ENCODE data around the gene CYB5R3.

Gene CYB5R3

DNA sequence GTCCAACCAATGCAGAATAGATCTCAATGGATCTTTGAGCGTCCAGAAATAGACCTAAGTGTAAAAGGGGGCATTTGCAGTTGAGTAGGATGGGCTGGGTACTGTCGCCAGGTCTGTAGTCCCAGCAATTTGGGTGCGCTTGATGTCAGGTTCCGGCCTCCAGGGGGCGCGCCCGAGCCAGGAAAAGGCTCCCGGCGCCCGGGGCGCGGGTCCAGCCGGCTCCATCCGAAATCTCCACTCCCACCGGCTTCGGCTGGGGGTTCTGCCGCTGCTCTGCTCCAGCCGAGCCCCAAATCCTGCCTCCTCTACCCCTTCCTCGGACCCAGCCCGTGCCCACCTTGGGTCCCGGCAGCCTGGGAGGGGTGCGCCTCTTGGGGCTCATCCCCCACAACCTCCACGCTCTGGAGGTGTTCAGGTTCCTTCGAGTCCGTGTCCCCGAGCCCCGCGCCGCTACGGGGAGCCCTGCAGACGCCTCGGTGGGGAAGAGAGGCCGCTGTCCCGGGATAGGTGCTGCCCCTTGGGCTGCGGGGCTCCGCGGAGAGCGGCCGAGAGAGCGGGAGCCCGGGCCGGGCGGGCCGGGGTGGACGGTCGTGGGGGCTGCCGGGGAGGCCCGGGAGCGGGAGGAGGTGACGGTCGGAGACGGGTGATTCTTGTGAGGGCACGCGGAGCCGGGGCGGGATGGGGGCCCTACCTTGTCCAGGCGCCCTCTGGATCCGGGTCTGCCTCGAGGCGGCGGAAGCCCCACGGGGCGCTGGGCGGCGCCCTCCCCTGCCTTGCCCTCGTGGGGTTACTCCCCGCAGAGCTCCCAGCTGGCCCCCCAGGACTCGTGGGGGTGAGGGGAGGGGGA is 13.0 kb upstream of the CYB5R3 start:
- Histone ChIP-seq H3K9me3 (ENCODE audit: control insufficient read depth, low read length) (no peaks in the 10 kb centered on the region), H3K4me1 (ENCODE audit: control insufficient read depth, insufficient read depth, low read length) (no peaks in the 10 kb centered on the region), H3K4me3 (ENCODE audit: insufficient read depth, low read depth, low read length) (peak overlapping the region; percentile 49), H3K27me3 (ENCODE audit: control insufficient read depth, insufficient read depth, low read length, poor library complexity, severe bottlenecking) (peaks cover 17% of the 10 kb centered on the region), H3K36me3 (ENCODE audit: control insufficient read depth, insufficient read depth, low read length) (no peaks in the 10 kb centered on the region), H3K27ac (ENCODE audit: insufficient read depth, low read depth, low read length, poor library complexity, severe bottlenecking) (no peak overlapping the region)
- 6 to 7% methylated on average over 68 of the region's 68 CpGs for WGBS, 2 experiments

DNA sequence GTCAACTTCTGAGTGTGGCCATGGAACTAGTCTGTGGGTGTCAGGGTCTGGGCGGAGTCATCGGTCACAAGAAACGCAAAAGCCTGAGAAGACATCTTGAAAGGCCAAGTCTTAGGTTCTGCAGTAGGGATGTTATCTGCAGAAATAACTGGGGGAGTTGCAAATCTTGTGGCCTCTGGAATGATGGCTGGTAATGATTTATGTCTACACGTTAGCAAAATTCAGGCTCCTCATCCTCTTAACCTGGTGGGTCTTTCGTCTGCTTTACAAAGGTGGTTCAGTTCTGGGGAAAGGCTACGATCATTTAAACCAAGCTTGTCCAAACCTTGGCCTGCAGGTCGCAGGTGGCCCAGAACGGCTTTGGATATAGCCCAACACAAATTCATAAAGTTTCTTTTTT is 7.4 kb upstream of the CYB5R3 start:
- H3K27ac ChIP-seq (ENCODE audit: insufficient read depth, low read depth, low read length, poor library complexity, severe bottlenecking) = no peak overlapping the region
- H3K27me3 ChIP-seq (ENCODE audit: control insufficient read depth, insufficient read depth, low read length, poor library complexity, severe bottlenecking) = no peaks in the 10 kb centered on the region
- H3K9me3 ChIP-seq (ENCODE audit: control insufficient read depth, low read length) = no peaks in the 10 kb centered on the region
- no peaks in the 10 kb centered on the region for H3K36me3 ChIP-seq (ENCODE audit: control insufficient read depth, insufficient read depth, low read length)
- H3K4me3 ChIP-seq (ENCODE audit: insufficient read depth, low read depth, low read length) = no peak overlapping the region
- 91 to 95% methylated on average over 8 of the region's 8 CpGs for whole genome bisulfite sequencing, 2 experiments
- H3K4me1 ChIP-seq (ENCODE audit: control insufficient read depth, insufficient read depth, low read length) = peaks cover 6% of the 10 kb centered on the region

DNA sequence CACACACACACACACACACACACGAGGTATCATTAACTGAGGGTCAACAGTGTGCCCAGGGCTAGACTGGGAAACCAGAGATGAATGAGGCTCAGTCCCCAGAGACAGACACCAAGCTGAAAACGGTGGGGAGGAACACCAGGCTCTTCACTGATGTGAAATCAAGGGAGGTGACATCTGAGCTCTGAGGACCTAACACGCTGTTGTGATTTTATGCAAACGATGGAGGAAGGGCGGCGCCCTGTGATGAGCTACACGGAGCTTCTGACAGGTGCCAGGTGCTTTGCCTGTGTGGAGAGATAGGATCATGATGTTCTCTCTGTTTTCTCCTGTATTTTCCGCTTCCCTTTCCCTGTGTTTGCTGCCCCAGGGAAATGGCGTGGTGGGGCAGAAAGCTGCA is 6.5 kb upstream of the CYB5R3 start:
- no peaks in the 10 kb centered on the region for H3K9me3 ChIP-seq (ENCODE audit: control insufficient read depth, low read length)
- 82 to 87% methylated on average over 9 of the region's 9 CpGs for WGBS, 2 experiments
- no peak overlapping the region for H3K27ac ChIP-seq (ENCODE audit: insufficient read depth, low read depth, low read length, poor library complexity, severe bottlenecking)
- H3K36me3 ChIP-seq (ENCODE audit: control insufficient read depth, insufficient read depth, low read length) = no peaks in the 10 kb centered on the region
- no peaks in the 10 kb centered on the region for H3K27me3 ChIP-seq (ENCODE audit: control insufficient read depth, insufficient read depth, low read length, poor library complexity, severe bottlenecking)
- peaks cover 6% of the 10 kb centered on the region for H3K4me1 ChIP-seq (ENCODE audit: control insufficient read depth, insufficient read depth, low read length)
- no peak overlapping the region for H3K4me3 ChIP-seq (ENCODE audit: insufficient read depth, low read depth, low read length)

DNA sequence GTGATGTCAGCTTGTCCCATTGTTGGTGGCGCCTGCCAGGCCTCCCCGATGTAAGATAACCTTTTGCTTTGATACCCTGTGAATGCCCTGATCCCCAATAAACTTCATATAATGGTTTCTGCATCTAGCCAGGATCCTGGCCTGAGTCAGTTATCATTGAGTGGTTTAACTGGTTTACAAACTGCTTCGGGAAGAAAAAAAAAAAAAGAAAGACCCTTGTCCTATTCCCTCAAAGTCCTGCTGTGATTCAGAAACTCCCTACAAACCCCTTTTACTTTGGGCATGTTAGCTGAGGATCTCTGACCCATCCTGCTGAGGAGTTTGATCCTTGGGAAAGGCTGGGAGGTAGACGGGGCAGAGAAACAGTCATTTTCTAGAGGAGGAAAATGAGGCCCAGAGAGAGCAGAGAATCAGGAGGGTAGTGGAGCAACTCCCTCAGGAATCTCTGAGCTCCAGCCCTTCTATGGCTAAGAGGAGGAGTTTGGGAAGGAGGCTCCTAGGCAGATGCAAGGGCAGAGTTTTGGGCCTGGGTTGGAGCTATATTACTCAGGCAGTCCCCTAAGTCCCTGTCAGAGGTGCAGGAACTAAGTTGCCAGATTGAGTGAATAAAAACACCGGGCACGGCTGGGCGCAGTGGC is 5.4 kb upstream of the CYB5R3 start:
- no peaks in the 10 kb centered on the region for H3K36me3 ChIP-seq (ENCODE audit: control insufficient read depth, insufficient read depth, low read length)
- 83 to 85% methylated on average over 7 of the region's 7 CpGs for WGBS, 2 experiments

DNA sequence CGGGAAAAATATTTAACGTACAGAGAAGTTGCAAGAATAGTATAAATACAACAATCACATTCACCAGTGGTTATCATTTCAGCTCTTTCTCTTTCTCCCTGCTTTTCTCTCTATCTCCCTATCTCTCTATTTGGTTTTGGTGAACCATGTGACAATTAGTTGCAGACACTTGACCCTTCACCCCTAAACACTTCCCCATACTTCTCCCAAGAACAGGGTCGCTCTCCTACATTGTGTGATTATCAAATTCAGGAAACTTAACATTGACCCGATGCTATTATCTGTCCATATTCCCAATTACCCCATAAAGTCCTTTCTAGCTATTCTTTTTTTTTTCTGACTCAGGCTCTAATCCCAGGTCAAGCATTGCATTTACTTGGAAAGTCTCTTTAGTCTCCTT is 4.8 kb upstream of the CYB5R3 start:
- H3K4me1 ChIP-seq (ENCODE audit: control insufficient read depth, insufficient read depth, low read length) = peaks cover 6% of the 10 kb centered on the region
- no peak overlapping the region for H3K4me3 ChIP-seq (ENCODE audit: insufficient read depth, low read depth, low read length)
- no peak overlapping the region for H3K27ac ChIP-seq (ENCODE audit: insufficient read depth, low read depth, low read length, poor library complexity, severe bottlenecking)
- no peaks in the 10 kb centered on the region for H3K36me3 ChIP-seq (ENCODE audit: control insufficient read depth, insufficient read depth, low read length)
- 94 to 97% methylated on average over 4 of the region's 4 CpGs for WGBS, 2 experiments
- no peaks in the 10 kb centered on the region for H3K9me3 ChIP-seq (ENCODE audit: control insufficient read depth, low read length)
- H3K27me3 ChIP-seq (ENCODE audit: control insufficient read depth, insufficient read depth, low read length, poor library complexity, severe bottlenecking) = no peaks in the 10 kb centered on the region

More for the DNA sequence above, 5.4 kb upstream of the CYB5R3 start:
- H3K27me3 ChIP-seq (ENCODE audit: control insufficient read depth, insufficient read depth, low read length, poor library complexity, severe bottlenecking) = no peaks in the 10 kb centered on the region
- H3K4me1 ChIP-seq (ENCODE audit: control insufficient read depth, insufficient read depth, low read length) = peaks cover 6% of the 10 kb centered on the region
- H3K4me3 ChIP-seq (ENCODE audit: insufficient read depth, low read depth, low read length) = no peak overlapping the region
- no peak overlapping the region for H3K27ac ChIP-seq (ENCODE audit: insufficient read depth, low read depth, low read length, poor library complexity, severe bottlenecking)
- H3K9me3 ChIP-seq (ENCODE audit: control insufficient read depth, low read length) = no peaks in the 10 kb centered on the region

DNA sequence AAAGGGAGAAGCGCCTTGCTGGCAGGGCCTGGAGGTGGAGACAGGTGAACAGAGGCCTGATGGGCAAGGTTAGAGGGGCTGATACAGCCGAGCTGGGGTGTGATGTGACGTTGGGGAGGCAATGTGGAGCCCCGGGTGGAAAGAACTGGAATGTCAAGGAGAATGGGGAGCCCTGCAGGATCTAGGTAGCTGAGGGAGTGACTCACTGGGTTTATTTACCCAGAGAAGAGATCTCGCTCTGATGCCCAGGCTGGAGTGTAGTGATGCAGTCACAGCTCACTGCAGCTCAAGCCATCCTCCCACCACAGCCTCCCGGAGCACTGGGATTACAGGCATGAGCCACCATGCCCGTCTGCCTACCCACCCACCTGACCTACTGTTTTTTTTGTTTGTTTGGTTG is 1.9 kb upstream of the CYB5R3 start:
- H3K27ac ChIP-seq (ENCODE audit: insufficient read depth, low read depth, low read length, poor library complexity, severe bottlenecking) = no peak overlapping the region
- no peaks in the 10 kb centered on the region for H3K9me3 ChIP-seq (ENCODE audit: control insufficient read depth, low read length)
- H3K36me3 ChIP-seq (ENCODE audit: control insufficient read depth, insufficient read depth, low read length) = no peaks in the 10 kb centered on the region
- H3K27me3 ChIP-seq (ENCODE audit: control insufficient read depth, insufficient read depth, low read length, poor library complexity, severe bottlenecking) = no peaks in the 10 kb centered on the region
- peaks cover 15% of the 10 kb centered on the region for H3K4me1 ChIP-seq (ENCODE audit: control insufficient read depth, insufficient read depth, low read length)
- 87 to 91% methylated on average over 7 of the region's 7 CpGs for WGBS, 2 experiments
- no peak overlapping the region for H3K4me3 ChIP-seq (ENCODE audit: insufficient read depth, low read depth, low read length)

DNA sequence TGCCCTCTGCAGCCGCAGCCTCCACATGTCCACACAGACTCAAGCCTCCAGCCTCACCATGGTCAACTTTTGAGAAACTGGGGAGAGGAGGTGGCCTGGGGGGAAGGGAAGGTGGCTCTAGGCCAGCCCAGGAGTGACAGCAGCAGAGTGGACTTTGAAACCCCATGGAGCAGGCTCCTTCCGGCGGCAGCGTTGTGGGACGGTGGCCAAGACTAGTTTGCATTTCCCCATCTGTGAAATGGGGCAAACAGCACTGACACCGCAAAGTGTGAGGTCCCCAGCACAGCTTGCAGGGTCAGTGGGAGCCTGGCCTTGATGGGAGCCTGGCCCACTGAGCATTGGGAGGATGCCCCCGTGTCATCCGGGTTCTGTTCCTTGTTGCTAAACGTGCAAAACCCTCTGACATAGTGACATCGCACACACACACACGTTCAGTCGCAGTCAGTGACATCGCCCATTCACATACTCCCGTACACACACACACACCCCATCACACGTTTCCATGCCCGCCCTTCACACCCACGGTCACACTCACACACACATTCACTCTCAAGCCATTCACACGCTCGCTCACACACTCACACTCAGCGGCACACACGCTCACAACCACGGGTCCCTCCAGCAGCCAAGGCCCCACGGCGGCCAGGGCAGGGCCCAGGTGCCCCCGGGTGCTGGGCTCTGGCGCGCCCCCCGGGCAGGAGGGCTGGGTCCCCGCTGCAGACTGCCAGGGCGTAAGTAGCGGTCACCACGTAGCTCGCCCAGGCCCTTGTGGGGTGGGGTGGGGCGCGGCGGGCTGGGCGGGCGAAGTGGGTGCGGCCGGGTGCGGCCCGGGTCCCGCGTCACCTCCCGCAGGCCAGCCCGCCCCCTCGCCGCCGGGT is 585 bp downstream of the CYB5R3 start:
- Histone ChIP-seq H3K27ac (ENCODE audit: insufficient read depth, low read depth, low read length, poor library complexity, severe bottlenecking) (no peak overlapping the region), H3K4me3 (ENCODE audit: insufficient read depth, low read depth, low read length) (peak overlapping the region; percentile 67), H3K36me3 (ENCODE audit: control insufficient read depth, insufficient read depth, low read length) (no peaks in the 10 kb centered on the region), H3K9me3 (ENCODE audit: control insufficient read depth, low read length) (no peaks in the 10 kb centered on the region), H3K4me1 (ENCODE audit: control insufficient read depth, insufficient read depth, low read length) (peaks cover 24% of the 10 kb centered on the region), H3K27me3 (ENCODE audit: control insufficient read depth, insufficient read depth, low read length, poor library complexity, severe bottlenecking) (no peaks in the 10 kb centered on the region)
- 7 to 9% methylated on average over 48 to 49 of the region's 49 CpGs for WGBS, 2 experiments

DNA sequence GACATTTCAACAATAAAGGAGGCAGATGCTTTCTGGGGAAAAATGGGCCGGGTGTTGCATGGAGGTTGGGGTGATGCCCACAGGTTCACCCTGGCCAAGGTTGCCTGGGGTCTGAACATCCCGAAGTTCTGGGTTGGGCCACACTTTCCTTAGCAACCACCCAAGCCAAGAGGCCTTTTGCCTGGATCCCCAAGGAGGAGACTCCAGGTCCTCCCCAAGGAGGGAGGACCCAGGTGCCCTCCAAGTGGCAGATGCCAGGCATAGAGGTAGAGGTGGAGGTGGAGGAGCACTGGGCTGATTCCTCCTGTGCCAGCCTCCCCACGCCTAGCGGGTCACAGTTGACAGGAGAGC is 1.2 kb downstream of the CYB5R3 start:
- 90 to 93% methylated on average over 4 of the region's 4 CpGs for WGBS, 2 experiments
- H3K4me1 ChIP-seq (ENCODE audit: control insufficient read depth, insufficient read depth, low read length) = peaks cover 29% of the 10 kb centered on the region

DNA sequence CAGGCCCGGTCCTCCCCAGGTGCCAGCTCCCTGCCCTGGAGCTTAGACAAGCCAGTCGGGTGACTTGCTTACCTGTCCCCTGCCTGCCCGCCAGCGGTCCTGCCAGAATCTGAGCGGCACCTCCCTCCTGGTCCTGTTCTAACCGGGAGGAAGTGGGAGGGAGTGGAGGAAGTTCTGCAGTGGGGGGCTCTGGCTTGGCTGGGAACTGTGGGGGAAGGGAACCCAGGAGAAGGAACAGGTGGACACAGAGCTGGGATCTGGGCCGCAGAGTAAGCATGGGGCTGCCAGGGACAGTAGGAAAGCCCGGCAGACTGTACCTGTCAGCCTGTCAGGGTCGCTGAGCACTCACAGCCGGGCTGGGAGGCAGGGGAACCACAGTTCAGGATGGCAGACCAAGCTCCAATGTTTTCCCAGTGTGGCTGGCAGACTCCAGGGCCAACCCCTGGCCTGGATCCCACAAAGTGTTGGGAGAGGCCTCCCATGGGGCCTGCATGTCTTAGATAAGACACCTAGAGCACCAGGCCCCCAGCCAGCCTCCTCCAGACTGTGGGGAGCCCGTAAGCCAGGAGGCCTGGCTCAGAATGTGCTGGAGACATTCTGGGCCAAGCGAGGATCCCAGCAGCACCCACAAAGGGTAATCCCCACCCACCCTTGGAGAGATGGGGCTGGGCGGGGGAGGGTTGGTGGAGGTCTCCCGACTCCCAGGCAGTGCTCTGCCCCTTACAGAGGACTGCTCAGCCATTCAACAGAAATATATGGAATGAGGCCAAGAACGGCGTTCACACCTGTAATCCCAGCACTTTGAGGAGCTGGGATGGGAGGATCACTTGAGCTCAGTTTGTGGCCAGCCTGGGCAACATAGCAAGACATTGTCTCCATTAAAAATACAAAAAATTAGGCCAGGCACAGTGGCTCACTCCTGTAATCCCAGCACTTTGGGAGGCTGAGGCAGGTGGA is 2.3 kb downstream of the CYB5R3 start:
- Histone ChIP-seq H3K27ac (ENCODE audit: insufficient read depth, low read depth, low read length, poor library complexity, severe bottlenecking) (no peak overlapping the region), H3K4me1 (ENCODE audit: control insufficient read depth, insufficient read depth, low read length) (peaks cover 29% of the 10 kb centered on the region), H3K36me3 (ENCODE audit: control insufficient read depth, insufficient read depth, low read length) (no peaks in the 10 kb centered on the region), H3K9me3 (ENCODE audit: control insufficient read depth, low read length) (no peaks in the 10 kb centered on the region), H3K4me3 (ENCODE audit: insufficient read depth, low read depth, low read length) (no peak overlapping the region), H3K27me3 (ENCODE audit: control insufficient read depth, insufficient read depth, low read length, poor library complexity, severe bottlenecking) (no peaks in the 10 kb centered on the region)
- WGBS, 2 experiments = 90 to 91% methylated on average over 16 of the region's 16 CpGs

More for the DNA sequence above, 1.2 kb downstream of the CYB5R3 start:
- Histone ChIP-seq H3K4me3 (ENCODE audit: insufficient read depth, low read depth, low read length) (peak overlapping the region; percentile 67), H3K9me3 (ENCODE audit: control insufficient read depth, low read length) (no peaks in the 10 kb centered on the region), H3K27ac (ENCODE audit: insufficient read depth, low read depth, low read length, poor library complexity, severe bottlenecking) (no peak overlapping the region), H3K36me3 (ENCODE audit: control insufficient read depth, insufficient read depth, low read length) (no peaks in the 10 kb centered on the region), H3K27me3 (ENCODE audit: control insufficient read depth, insufficient read depth, low read length, poor library complexity, severe bottlenecking) (no peaks in the 10 kb centered on the region)
